OCI-LY3 (cell line): Measurements from ENCODE around the gene AMBRA1.

Source experiments
- H2AFZ ChIP-seq: fragments of 200-600, 300-600 bp; shearing (Covaris generic); 2 replicates; pipeline ENCODE4 v1.6.0; 2014; ENCODE audit warnings: antibody characterized with exemption, low read depth, low read length
- H3K27ac ChIP-seq: fragments of 200-600, 300-600 bp; sonication (generic); 2 replicates; pipeline ENCODE4 v1.5.1; 2014; ENCODE audit warnings: mild to moderate bottlenecking, low read length, moderate library complexity, mixed read lengths
- H3K27me3 ChIP-seq: fragments of 200-600, 300-600 bp; sonication (generic); 2 replicates; pipeline ENCODE4 v1.6.1; 2014; ENCODE audit warnings: low read depth, low read length, mixed read lengths
- H3K36me3 ChIP-seq: fragments of 200-600, 300-600 bp; sonication (generic); replicated peaks from 2 replicates; pipeline ENCODE3; 2014; ENCODE audit warnings: low read depth, low read length, mixed read lengths
- H3K4me1 ChIP-seq: fragments of 300-600, 200-600 bp; sonication (generic); 2 replicates; pipeline ENCODE4 v1.6.1; 2014; ENCODE audit warnings: low read length, mixed read lengths
- H3K4me2 ChIP-seq: fragments of 200-600, 300-600 bp; sonication (generic); 2 replicates; pipeline ENCODE4 v1.6.1; 2014; ENCODE audit warnings: low read length, mixed read lengths
- H3K4me3 ChIP-seq: fragments of 300-600, 200-600 bp; sonication (generic); 2 replicates; pipeline ENCODE4 v1.5.1; 2014; ENCODE audit warnings: antibody characterized with exemption, mild to moderate bottlenecking, low read length, moderate library complexity
- H3K79me2 ChIP-seq: fragments of 300-600, 200-600 bp; shearing (Covaris generic); 2 replicates; pipeline ENCODE4 v1.6.1; 2014; ENCODE audit warnings: mild to moderate bottlenecking, low read length, mixed read lengths
- H3K9ac ChIP-seq: fragments of 300-600, 200-600 bp; shearing (Covaris generic); 2 replicates; pipeline ENCODE4 v1.6.0; 2014; ENCODE audit warnings: mild to moderate bottlenecking, low read length, moderate library complexity
- H3K9me3 ChIP-seq: fragments of 200-600, 300-600 bp; shearing (Covaris generic); 2 replicates; pipeline ENCODE4 v1.6.1; 2014; ENCODE audit warnings: low read length, mixed read lengths; ENCODE audit not compliant: insufficient read depth
- H4K20me1 ChIP-seq: fragments of 200-600, 300-600 bp; sonication (generic); 2 replicates; pipeline ENCODE4 v1.6.1; 2016; ENCODE audit warnings: low read length, mixed read lengths; ENCODE audit not compliant: insufficient read depth
- EZH2phosphoT487 ChIP-seq: fragments of 200-600 bp; shearing (Covaris generic); IDR thresholded peaks from 2 replicates; pipeline ENCODE4 v1.6.1; 2018; ENCODE audit warnings: antibody characterized with exemption, mixed run types, low read depth
- TF ChIP-seq, protein P1 (sequence below): fragments of 200-600, 300-600 bp; sonication (generic); IDR thresholded peaks from 2 replicates; pipeline ENCODE4 v1.5.1; 2014; ENCODE audit warnings: antibody characterized with exemption, low read length, low read depth

The AMBRA1 gene

DNA sequence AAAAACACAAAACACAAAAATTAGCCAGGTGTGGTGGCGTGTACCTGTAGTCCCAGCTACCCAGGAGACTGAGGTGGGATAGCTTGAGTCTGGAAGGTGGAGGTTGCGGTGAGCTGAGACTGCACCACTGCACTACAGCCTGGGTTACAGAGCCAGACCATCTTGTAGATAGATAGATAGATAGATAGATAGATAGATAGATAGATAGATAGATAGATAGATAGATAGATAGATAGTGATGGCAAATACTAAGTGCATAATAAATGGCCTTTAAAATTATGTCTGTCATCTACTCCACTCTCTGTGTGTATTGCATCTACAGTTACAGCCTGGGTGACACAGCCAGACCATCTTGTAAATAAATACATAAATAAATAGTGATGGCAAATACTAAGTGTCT, 146.3 kb downstream of the AMBRA1 start:
- Histone ChIP-seq H3K79me2 (peaks cover 4% of the 10 kb centered on the region; the same call in 1 of the 2 replicates), H3K4me1 (peaks cover 15% of the 10 kb centered on the region), H3K27ac (no peak overlapping the region), H3K36me3 (no peaks in the 10 kb centered on the region), H3K4me3 (no peak overlapping the region), H3K9me3 (no peaks in the 10 kb centered on the region), H4K20me1 (no peaks in the 10 kb centered on the region), H2AFZ (no peak overlapping the region), H3K9ac (no peak overlapping the region), H3K27me3 (no peaks in the 10 kb centered on the region), H3K4me2 (no peak overlapping the region)
- TF ChIP-seq, protein P1, sequence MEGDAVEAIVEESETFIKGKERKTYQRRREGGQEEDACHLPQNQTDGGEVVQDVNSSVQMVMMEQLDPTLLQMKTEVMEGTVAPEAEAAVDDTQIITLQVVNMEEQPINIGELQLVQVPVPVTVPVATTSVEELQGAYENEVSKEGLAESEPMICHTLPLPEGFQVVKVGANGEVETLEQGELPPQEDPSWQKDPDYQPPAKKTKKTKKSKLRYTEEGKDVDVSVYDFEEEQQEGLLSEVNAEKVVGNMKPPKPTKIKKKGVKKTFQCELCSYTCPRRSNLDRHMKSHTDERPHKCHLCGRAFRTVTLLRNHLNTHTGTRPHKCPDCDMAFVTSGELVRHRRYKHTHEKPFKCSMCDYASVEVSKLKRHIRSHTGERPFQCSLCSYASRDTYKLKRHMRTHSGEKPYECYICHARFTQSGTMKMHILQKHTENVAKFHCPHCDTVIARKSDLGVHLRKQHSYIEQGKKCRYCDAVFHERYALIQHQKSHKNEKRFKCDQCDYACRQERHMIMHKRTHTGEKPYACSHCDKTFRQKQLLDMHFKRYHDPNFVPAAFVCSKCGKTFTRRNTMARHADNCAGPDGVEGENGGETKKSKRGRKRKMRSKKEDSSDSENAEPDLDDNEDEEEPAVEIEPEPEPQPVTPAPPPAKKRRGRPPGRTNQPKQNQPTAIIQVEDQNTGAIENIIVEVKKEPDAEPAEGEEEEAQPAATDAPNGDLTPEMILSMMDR, result no peak
- no peak for TF ChIP-seq EZH2phosphoT487

DNA sequence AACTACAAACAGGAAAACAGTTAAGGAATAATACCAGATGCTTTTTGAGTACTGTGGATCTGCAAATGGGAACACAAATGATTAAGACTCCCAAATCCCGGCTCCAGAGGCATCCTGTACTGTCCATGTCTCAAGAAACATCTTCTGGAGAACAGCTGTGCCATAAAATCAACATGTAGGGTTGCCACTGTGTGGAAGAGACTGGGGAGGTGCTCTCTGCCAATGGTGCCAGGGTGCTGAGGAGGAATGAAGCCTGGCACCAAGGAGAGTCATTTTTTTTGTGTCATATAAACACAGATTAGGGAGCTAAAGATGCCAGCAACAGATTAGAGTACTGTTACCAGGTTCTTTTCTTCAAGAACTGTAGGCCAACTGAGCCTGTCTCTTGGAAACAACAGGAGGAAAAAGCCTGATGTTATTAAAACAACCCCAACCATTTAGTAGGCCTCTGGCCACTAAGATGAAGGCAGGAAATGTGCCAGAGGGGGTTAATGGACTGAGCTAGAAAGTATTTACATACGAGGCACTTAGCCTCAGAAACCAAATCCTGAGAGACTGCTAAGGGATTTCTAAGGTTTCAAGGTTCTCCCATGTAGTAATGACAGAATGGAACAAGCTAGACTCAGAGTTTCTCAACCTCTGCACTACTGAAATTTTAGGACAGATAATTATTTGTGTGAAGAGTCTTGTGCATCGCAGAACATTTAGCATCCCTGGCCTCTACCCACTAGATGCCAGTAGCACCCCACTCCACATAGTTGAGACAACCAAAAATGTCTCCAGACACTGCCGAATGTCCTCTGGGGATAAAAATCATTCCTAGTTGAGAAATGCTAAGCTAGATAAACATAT, 147.7 kb downstream of the AMBRA1 start:
- Histone ChIP-seq H2AFZ (no peak overlapping the region), H3K79me2 (peaks cover 4% of the 10 kb centered on the region; the same call in 1 of the 2 replicates), H3K27ac (no peak overlapping the region), H3K4me2 (no peak overlapping the region), H3K9ac (no peak overlapping the region), H3K9me3 (no peaks in the 10 kb centered on the region), H3K27me3 (no peaks in the 10 kb centered on the region), H4K20me1 (no peaks in the 10 kb centered on the region), H3K4me1 (peaks cover 6% of the 10 kb centered on the region), H3K4me3 (no peak overlapping the region), H3K36me3 (no peaks in the 10 kb centered on the region)
- no peak for TF ChIP-seq EZH2phosphoT487
- TF ChIP-seq, protein P1, result no peak

DNA sequence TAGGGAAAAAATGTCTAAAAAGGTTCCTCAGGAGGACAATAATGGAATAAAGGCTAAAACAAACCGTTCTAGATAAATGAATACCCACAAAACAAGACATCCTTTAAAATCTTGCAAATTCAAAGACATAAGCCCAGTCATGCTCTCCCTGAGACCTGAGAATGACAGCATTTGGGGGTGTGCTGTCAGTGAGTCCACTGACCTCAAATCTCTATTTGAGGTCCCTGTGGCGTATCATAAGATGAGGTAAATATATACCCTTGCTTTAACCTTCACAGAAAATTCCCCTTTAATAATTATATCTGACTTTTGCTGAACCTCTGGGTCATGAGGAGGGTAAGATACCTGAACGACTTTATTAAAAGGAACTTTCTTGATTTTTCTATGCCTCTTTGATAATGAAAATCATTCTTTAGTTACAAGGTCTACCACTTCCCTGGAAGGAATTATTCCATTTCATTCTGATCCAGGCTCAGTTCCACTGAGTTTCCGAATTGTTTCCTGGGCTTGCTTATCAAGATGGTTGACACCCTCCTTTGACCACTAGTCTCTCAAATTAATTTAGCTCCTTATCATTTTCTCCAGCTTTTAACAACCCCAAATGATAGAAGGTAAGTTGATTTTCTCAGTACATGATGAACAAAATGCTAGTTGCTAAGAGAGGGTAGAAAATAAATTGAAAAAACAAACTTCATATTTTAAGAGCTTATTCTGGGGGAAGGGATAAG, 148.5 kb downstream of the AMBRA1 start:
- no peaks in the 10 kb centered on the region for H4K20me1 ChIP-seq
- no peak overlapping the region for H3K4me3 ChIP-seq
- no peaks in the 10 kb centered on the region for H3K36me3 ChIP-seq
- H3K27me3 ChIP-seq, result no peaks in the 10 kb centered on the region
- H3K9ac ChIP-seq, result no peak overlapping the region
- no peak overlapping the region for H3K4me2 ChIP-seq
- no peak overlapping the region for H2AFZ ChIP-seq
- H3K9me3 ChIP-seq, result no peaks in the 10 kb centered on the region
- TF ChIP-seq, protein P1, result no peak
- TF ChIP-seq EZH2phosphoT487, result no peak
- H3K79me2 ChIP-seq, result peaks cover 4% of the 10 kb centered on the region; the same call in 1 of the 2 replicates
- no peak overlapping the region for H3K27ac ChIP-seq
- H3K4me1 ChIP-seq, result peaks cover 6% of the 10 kb centered on the region

DNA sequence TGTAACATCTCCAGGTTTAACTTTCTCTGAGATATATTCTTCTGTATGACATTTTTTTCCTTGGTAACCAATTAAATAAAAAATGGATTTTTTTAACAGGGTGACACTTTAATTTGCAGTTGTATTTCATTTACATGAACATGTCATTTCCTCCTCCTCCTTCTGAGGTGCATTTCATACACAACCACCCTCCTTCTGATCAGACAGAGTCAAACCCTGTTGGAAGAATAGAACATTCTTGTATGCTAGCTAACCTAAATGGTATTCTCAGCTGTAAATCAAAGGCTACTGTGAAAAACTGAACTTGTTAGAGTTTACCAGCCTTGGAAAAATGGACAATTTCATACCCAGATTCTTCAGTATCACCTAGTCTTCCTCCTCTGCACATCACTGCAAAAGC, 149.5 kb downstream of the AMBRA1 start:
- Histone ChIP-seq H3K27ac (no peak overlapping the region), H3K4me1 (peaks cover 6% of the 10 kb centered on the region), H3K9ac (no peak overlapping the region), H3K4me2 (no peak overlapping the region), H3K79me2 (peaks cover 4% of the 10 kb centered on the region; the same call in 1 of the 2 replicates), H4K20me1 (no peaks in the 10 kb centered on the region), H3K4me3 (no peak overlapping the region), H3K27me3 (no peaks in the 10 kb centered on the region), H3K9me3 (no peaks in the 10 kb centered on the region), H2AFZ (no peak overlapping the region), H3K36me3 (no peaks in the 10 kb centered on the region)
- TF ChIP-seq, protein P1, result no peak
- TF ChIP-seq EZH2phosphoT487, result no peak
